ENCODE measurements around the gene ARSB. TPM values are rescaled to one million over a fixed set of nuclear protein-coding genes. Genes with fewer than 3 reads are reported as not detected.

Gene ARSB
- total RNA-seq, 2 experiments from 2014 or later: 9.2 TPM

GRCh38 chr5:78916044-78916443 lies 69.1 kb downstream of the ARSB start:
- Histone ChIP-seq H3K9me3 (ENCODE audit: low read length) (no peaks in the 10 kb centered on the region), H2AFZ (ENCODE audit: low read length) (no peak overlapping the region), H4K20me1 (ENCODE audit: insufficient read depth, low read length) (no peaks in the 10 kb centered on the region), H3K27ac (ENCODE audit: low read depth, low read length, poor library complexity, severe bottlenecking) (no peak overlapping the region), H3K9me2 (ENCODE audit: insufficient read depth, low read length) (no peaks in the 10 kb centered on the region), H3K36me3 (ENCODE audit: insufficient read depth, low read length) (no peaks in the 10 kb centered on the region), H3K4me2 (ENCODE audit: low read length) (no peak overlapping the region), H3K4me1 (ENCODE audit: insufficient read depth, low read length, poor library complexity, severe bottlenecking) (no peaks in the 10 kb centered on the region), H3K79me2 (ENCODE audit: insufficient read depth, low read depth, low read length) (no peaks in the 10 kb centered on the region), H3K4me3 (ENCODE audit: low read depth, low read length, poor library complexity, severe bottlenecking) (no peak overlapping the region)
- no peak for DNase-seq (ENCODE audit: low spot score)
- TF ChIP-seq EZH2phosphoT487 (IDR thresholded peaks at IDR 0.05; ENCODE audit: borderline replicate concordance, low read depth, low read length) (no peak), CTCF (conservative IDR thresholded peaks at IDR 0.05; ENCODE audit: low read length) (no peak)
- intact Hi-C loops (cut with micrococcal nuclease; ENCODE audit: unreplicated experiment): no loop called here
- CTCF ChIA-PET (ENCODE audit: unreplicated experiment): no interaction called here
- BruUV-seq (replicated peaks): no TSS peak
- POLR2A ChIA-PET: interaction anchor here (0.6 to 1.0 kb wide), 3 partner anchors 11 to 113 kb away, joined by 3 to 4 read pairs (median 3); no protein-coding TSS in a partner anchor

DNA sequence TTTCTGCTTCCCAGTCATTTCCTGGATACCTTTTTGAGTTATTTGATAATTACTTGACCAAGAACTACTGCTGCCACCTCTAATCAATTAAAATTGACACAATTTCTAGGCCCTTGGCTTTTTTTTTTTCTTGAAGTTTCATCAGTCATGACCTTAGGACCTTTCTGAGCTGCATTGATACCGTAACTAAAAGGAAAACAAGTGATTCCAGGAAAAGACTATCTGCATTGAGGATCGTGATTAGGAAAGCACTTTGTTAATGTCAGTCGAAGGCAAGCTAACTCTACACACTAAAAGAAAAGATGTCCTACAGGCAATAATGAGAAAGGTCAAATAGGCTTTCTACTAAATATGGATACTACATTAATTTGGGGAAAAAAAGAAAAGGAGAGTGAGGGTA lies 69.9 kb downstream of the ARSB start:
- H3K36me3 ChIP-seq (ENCODE audit: insufficient read depth, low read length): no peaks in the 10 kb centered on the region
- DNase-seq (ENCODE audit: low spot score): no peak
- intact Hi-C loops (cut with micrococcal nuclease; ENCODE audit: unreplicated experiment): no loop called here
- no peak overlapping the region for H3K4me3 ChIP-seq (ENCODE audit: low read depth, low read length, poor library complexity, severe bottlenecking)
- H3K9me3 ChIP-seq (ENCODE audit: low read length): no peaks in the 10 kb centered on the region
- TF ChIP-seq CTCF (conservative IDR thresholded peaks at IDR 0.05; ENCODE audit: low read length) (no peak), EZH2phosphoT487 (IDR thresholded peaks at IDR 0.05; ENCODE audit: borderline replicate concordance, low read depth, low read length) (no peak)
- no peak overlapping the region for H3K27ac ChIP-seq (ENCODE audit: low read depth, low read length, poor library complexity, severe bottlenecking)
- ChIA-PET POLR2A (interaction anchor here (0.6 kb wide), 1 partner anchor 10 kb away, joined by 4 read pairs; no protein-coding TSS in a partner anchor), CTCF (ENCODE audit: unreplicated experiment) (no interaction called here)
- no peak overlapping the region for H2AFZ ChIP-seq (ENCODE audit: low read length)
- H3K79me2 ChIP-seq (ENCODE audit: insufficient read depth, low read depth, low read length): no peaks in the 10 kb centered on the region
- H3K4me1 ChIP-seq (ENCODE audit: insufficient read depth, low read length, poor library complexity, severe bottlenecking): no peaks in the 10 kb centered on the region
- H3K9me2 ChIP-seq (ENCODE audit: insufficient read depth, low read length): no peaks in the 10 kb centered on the region
- BruUV-seq (replicated peaks): no TSS peak
- no peak overlapping the region for H3K4me2 ChIP-seq (ENCODE audit: low read length)
- no peaks in the 10 kb centered on the region for H4K20me1 ChIP-seq (ENCODE audit: insufficient read depth, low read length)

GRCh38 chr5:78912811-78913210 lies 72.3 kb downstream of the ARSB start:
- no peaks in the 10 kb centered on the region for H3K36me3 ChIP-seq (ENCODE audit: insufficient read depth, low read length)
- intact Hi-C loops (cut with micrococcal nuclease; ENCODE audit: unreplicated experiment): no loop called here
- no peak for DNase-seq (ENCODE audit: low spot score)
- H3K79me2 ChIP-seq (ENCODE audit: insufficient read depth, low read depth, low read length): no peaks in the 10 kb centered on the region
- H4K20me1 ChIP-seq (ENCODE audit: insufficient read depth, low read length): no peaks in the 10 kb centered on the region
- no peak overlapping the region for H3K27ac ChIP-seq (ENCODE audit: low read depth, low read length, poor library complexity, severe bottlenecking)
- no peak overlapping the region for H3K4me3 ChIP-seq (ENCODE audit: low read depth, low read length, poor library complexity, severe bottlenecking)
- no peak overlapping the region for H3K4me2 ChIP-seq (ENCODE audit: low read length)
- H3K4me1 ChIP-seq (ENCODE audit: insufficient read depth, low read length, poor library complexity, severe bottlenecking): peaks cover under 1% of the 10 kb centered on the region
- CTCF ChIA-PET (ENCODE audit: unreplicated experiment): no interaction called here
- no peaks in the 10 kb centered on the region for H3K9me2 ChIP-seq (ENCODE audit: insufficient read depth, low read length)
- no peak overlapping the region for H2AFZ ChIP-seq (ENCODE audit: low read length)
- H3K9me3 ChIP-seq (ENCODE audit: low read length): no peaks in the 10 kb centered on the region
- TF ChIP-seq CTCF (conservative IDR thresholded peaks at IDR 0.05; ENCODE audit: low read length): no peak
- TF ChIP-seq EZH2phosphoT487 (IDR thresholded peaks at IDR 0.05; ENCODE audit: borderline replicate concordance, low read depth, low read length): no peak
- POLR2A ChIA-PET: interaction anchor here (0.9 kb wide), 2 partner anchors 49 to 51 kb away, joined by 3 read pairs; no protein-coding TSS in a partner anchor
- BruUV-seq (replicated peaks): no TSS peak

Data from OCI-LY7 (cell line).